HL-60 (cell line): Measurements from ENCODE around the gene LAYN.

Experiments used
- CTCF ChIP-seq: IDR thresholded peaks from one replicate; pipeline ENCODE4 v1.5.1; 2011; ENCODE audit warnings: low read length, control low read depth, inconsistent platforms; ENCODE audit not compliant: insufficient read depth
- GABPA ChIP-seq: IDR thresholded peaks from 2 replicates; pipeline ENCODE4 v1.6.1; 2012; ENCODE audit warnings: low read depth
- POLR2AphosphoS5 ChIP-seq: IDR thresholded peaks from 2 replicates; pipeline ENCODE4 v1.6.1; 2012; ENCODE audit warnings: low read depth
- SPI1 ChIP-seq: IDR thresholded peaks from 2 replicates; pipeline ENCODE4 v1.6.1; 2012; ENCODE audit warnings: low read depth, mild to moderate bottlenecking, borderline replicate concordance
- TF ChIP-seq, protein P1 (sequence below): IDR thresholded peaks from 2 replicates; pipeline ENCODE4 v1.6.1; 2012; ENCODE audit warnings: low read depth; ENCODE audit not compliant: insufficient replicate concordance

- TF ChIP-seq CTCF (no peak), SPI1 (no peak), POLR2AphosphoS5 (no peak), GABPA (no peak)
- TF ChIP-seq, protein P1, sequence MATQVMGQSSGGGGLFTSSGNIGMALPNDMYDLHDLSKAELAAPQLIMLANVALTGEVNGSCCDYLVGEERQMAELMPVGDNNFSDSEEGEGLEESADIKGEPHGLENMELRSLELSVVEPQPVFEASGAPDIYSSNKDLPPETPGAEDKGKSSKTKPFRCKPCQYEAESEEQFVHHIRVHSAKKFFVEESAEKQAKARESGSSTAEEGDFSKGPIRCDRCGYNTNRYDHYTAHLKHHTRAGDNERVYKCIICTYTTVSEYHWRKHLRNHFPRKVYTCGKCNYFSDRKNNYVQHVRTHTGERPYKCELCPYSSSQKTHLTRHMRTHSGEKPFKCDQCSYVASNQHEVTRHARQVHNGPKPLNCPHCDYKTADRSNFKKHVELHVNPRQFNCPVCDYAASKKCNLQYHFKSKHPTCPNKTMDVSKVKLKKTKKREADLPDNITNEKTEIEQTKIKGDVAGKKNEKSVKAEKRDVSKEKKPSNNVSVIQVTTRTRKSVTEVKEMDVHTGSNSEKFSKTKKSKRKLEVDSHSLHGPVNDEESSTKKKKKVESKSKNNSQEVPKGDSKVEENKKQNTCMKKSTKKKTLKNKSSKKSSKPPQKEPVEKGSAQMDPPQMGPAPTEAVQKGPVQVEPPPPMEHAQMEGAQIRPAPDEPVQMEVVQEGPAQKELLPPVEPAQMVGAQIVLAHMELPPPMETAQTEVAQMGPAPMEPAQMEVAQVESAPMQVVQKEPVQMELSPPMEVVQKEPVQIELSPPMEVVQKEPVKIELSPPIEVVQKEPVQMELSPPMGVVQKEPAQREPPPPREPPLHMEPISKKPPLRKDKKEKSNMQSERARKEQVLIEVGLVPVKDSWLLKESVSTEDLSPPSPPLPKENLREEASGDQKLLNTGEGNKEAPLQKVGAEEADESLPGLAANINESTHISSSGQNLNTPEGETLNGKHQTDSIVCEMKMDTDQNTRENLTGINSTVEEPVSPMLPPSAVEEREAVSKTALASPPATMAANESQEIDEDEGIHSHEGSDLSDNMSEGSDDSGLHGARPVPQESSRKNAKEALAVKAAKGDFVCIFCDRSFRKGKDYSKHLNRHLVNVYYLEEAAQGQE = no peak
These were observed 8.2 kb upstream of the LAYN start for GRCh38 chr11:111532365-111532709.
